HG03571 (cell line): ENCODE results near the gene MSH5.
A peak's percentile ranks its signal among the peaks of the same experiment; 100 is the strongest.
"Not testable (repeated sequence)": the region's sequence is repeated elsewhere in the genome, so short reads cannot be mapped to it uniquely, and the experiment has no call there.

Experiments used
- ATAC-seq: cut with Tn5 transposase; IDR thresholded peaks from one replicate; pipeline ENCODE4 v1.9.1; 2021; ENCODE audit not compliant: unreplicated experiment

MSH5 gene

DNA sequence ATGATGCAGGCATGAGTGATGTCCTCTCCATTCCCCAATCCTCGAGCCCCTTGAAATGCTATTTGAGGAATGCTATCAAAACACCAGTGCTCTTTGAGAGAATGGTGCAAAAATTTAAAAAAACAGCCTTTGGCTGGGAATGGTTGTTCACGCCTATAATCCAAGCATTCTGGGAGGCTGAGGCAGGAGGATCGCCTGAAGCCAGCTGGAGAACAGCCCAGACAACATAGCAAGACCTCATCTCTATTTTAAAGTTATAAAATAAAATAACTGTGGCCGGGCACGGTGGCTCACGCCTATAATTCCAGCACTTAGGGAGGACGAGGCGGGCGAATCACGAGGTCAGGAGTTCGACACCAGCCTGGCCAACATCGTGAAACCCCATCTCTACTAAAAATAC lies 60.0 kb downstream of the MSH5 start:
- no peak for ATAC-seq

DNA sequence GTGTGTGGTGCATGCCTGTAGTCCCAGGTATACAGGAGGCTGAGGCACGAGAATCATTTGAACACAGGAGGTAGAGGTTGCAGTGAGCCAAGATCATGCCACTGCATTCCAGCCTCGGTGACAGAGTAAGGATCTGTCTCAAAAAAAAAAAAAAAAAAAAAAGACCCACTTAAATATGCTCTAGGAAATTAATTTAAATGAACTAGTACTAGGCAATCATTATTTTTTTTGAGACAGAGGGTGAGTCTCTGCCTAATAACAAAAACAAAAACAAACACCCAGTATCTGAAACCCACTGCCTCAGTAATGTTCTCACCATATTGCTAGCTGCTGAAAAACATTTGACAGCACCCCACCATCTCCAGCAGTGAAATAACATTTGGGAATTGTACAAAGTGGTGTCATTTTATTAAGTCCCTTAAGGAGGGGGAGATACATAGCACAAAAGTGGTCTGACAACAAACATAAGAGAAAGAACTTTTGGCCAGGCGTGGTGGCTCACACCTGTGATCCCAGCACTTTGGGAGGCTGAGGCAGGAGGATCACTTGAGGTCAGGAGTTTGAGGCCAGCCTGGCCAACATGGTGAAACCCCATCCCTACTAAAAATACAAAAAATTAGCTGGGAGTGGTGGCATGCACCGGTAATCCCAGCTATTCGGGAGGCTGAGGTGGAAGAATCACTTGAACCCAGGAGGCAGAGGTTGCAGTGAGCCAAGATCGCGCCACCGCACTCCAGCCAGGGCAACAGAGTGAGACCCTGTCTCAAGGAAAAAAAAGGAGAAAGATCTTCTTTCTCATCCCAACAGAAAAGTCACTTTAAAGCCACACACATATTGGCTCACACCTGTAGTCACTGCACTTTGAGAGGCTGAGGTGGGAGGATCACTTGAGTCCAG lies 61.5 kb downstream of the MSH5 start:
- ATAC-seq, result not testable (repeated sequence)

DNA sequence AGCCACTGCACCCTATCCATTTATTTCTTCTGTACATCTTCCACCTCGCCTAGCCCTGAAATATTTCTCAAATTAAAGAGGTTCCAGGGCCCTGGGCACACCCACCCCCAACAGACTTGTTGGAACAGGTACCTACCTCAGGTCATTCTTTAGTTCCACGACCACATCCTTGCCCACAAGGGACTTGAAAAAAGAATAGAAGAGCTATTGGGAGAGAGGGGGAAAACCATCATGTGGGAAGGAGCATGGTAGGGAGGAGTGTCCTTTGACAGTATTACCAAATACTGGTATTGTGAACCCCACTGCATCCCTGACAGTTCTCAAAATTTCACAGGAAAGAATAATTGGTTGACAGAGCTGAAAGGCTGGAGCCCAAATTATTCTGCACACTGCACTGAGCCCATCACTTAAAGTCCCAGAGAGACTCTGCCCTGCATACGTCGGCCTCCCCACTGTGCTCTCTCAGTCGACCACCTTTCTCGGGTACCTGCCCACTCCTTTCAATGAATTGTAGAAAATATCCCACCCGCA lies 66.2 kb downstream of the MSH5 start:
- ATAC-seq, result peak; percentile 25

DNA sequence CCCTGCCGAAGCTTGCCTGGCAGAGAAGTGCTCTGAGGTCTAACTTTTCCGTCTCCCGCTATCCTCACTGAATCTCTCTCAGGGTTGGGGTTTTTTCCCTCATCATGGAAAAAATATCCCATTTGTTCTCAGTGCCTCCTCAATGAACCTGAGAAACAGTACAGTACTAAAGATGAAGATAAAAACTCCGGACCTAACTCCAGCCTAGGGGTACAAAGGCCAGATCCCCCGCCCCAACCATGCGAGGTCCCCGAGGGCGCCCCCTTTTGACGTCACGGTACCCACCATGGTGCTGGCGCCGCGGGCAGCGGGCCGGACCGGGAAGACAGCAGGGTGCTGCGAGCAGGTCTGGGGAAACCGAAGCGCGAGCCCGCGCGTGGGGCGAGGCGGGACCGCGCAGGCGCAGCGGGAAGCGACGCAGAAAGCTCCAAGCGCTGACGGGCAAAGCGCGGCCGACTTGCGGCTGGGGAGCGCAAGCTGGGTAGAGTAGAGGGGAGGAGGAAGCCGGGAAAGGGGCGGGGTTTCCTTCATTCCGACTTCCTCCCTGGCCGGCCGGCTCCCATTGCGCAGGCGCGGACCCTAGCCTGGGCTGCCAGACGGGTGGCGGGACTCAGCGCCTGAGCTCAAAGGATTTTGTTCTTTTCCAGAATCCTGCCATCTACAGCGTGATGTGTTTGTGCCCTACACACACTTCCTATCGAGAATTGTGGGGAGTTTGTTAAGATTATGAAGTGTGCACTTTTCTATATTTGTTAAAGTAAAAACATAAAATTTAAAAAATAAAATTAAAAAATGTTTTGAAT lies 66.9 kb downstream of the MSH5 start, which contains the start of gene LSM2:
Gene LSM2, minus strand, starts transcription at position 497 of the 803 bp plus-strand sequence. Its CDS starts 209 bp downstream, at position 288.
- ATAC-seq, result peak; percentile 83

- not testable (repeated sequence) for ATAC-seq
Measured at GRCh38 chr6:31808599-31808998, 68.8 kb downstream of the MSH5 start.

DNA sequence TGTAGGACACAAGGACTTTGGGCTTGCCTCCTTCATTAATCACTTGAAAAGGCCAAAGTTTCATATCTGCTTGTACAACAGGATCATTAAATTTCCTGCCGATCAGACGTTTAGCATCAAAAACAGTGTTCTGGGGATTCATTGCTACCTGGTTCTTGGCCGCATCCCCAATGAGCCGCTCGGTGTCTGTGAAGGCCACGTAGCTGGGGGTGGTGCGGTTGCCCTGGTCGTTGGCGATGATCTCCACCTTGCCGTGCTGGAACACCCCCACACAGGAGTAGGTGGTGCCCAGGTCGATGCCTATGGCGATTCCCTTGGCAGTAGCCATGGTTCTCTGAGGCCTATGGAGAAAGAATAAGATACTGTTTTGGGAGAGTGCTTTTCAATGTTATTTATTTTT lies 71.8 kb downstream of the MSH5 start:
- no peak for ATAC-seq
